ENCODE measurements around the gene FAT1.

- TF ChIP-seq POLR2A (IDR thresholded peaks at IDR 0.05; ENCODE audit: low read depth, low read length) (no peak), POLR2AphosphoS5 (IDR thresholded peaks at IDR 0.05; ENCODE audit: low read depth, low read length) (no peak), TAF1 (IDR thresholded peaks at IDR 0.05; ENCODE audit: borderline replicate concordance, low read depth, low read length) (no peak)
Observed at GRCh38 chr4:186752325-186752724, 28.7 kb upstream of the FAT1 start.
